ENCODE measurements around the gene FLT1.

FLT1 gene

GRCh38 chr13:28438598-28439334 lies 56.2 kb downstream of the FLT1 start:
- DNase-seq (ENCODE audit: low read depth, low spot score) = no peak
- no peak overlapping the region for H3K27ac ChIP-seq

GRCh38 chr13:28438067-28438466 lies 56.9 kb downstream of the FLT1 start:
- no peak overlapping the region for H3K27ac ChIP-seq
- no peak for DNase-seq (ENCODE audit: low read depth, low spot score)

- H3K27ac ChIP-seq = no peak overlapping the region
- no peak for DNase-seq (ENCODE audit: low read depth, low spot score)
Measured at GRCh38 chr13:28435917-28436316, 59.0 kb downstream of the FLT1 start.

DNA sequence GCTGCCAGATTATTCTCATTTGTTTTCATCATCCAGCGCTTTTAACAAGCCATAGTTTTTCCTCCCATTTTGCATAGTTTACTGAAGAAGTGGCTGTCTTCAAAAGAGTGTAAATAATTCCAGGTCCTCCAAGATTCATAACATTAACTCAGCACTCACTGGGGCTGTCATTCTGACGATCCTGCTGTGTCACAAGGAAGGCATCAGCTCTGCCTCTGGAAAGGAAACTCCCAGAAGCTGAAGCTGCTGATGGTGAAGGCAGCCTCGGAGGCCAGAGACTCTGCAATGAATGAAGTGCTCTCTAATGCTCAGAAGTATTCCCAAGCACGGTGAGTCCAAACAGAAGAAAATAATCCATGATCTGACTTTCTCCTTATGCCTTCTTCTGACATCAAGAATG lies 60.0 kb downstream of the FLT1 start:
- no peak for DNase-seq (ENCODE audit: low read depth, low spot score)
- no peak overlapping the region for H3K27ac ChIP-seq

GRCh38 chr13:28432816-28433560 lies 61.9 kb downstream of the FLT1 start:
- no peak for DNase-seq (ENCODE audit: low read depth, low spot score)
- H3K27ac ChIP-seq = no peak overlapping the region

DNA sequence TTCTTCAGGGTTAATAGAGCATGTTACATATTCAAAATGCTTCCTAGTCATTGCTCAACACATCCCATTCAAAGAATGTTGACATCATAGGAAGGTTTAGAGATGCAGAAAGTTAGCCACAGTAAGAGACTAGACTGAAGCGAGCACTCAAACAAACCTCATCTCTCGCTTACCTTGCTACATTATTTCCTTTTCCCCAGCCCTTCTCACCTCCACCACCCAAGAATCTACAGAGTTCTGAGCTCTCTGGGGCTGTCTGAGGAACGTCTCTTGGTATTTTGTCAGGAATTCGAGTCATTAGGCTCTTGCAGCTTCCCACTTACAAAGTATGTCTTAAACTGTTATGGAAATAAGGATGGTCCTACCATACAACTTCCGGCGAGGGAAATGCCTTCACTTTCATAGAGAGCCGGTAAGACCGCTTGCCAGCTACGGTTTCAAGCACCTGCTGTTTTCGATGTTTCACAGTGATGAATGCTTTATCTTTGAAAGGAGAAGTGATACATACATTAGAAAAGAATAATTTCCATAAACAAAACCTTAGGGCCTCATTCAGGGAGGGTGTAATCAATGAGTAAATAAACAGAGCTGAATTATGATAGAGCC lies 65.1 kb downstream of the FLT1 start:
- H3K27ac ChIP-seq = no peak overlapping the region
- DNase-seq (ENCODE audit: low read depth, low spot score) = no peak

DNA sequence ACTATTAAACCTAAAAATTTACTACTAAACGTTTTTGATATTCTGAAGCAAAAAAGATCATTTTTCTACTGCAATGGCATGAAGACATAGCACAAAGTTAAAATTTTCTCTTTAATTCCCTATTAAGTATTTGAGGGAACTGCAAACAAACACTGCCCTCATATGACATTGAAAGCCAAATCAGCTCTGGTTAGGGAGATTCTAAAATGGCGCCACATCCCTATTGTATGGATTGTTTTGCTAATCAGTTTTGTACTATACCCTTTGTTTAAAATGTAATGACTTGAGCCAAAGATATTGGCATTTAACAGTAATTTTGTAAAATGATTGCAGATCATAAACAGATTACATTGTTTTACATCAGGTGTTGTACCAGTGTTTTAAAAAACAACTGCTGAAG lies 65.8 kb downstream of the FLT1 start:
- no peak for DNase-seq (ENCODE audit: low read depth, low spot score)
- no peak overlapping the region for H3K27ac ChIP-seq

DNA sequence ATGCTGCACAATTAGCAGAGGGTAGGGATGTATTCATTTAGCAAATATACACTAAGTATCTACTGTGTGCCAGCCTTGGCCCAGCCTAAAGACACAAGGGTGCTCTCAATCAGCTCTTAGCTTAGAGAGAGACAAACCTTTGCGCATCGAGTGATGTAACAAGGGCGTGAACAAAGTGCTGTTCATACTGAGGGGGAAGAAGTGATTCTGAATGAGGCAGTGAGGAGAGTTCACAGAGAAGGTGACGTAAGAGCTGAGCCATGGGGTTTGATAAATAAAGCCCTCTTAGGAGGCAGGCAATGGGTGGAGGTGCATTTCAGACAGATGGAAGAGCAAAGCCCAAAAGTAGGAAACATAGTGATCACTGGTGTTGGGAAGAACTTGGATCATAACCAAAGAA lies 68.5 kb downstream of the FLT1 start:
- no peak for DNase-seq (ENCODE audit: low read depth, low spot score)
- no peak overlapping the region for H3K27ac ChIP-seq

DNA sequence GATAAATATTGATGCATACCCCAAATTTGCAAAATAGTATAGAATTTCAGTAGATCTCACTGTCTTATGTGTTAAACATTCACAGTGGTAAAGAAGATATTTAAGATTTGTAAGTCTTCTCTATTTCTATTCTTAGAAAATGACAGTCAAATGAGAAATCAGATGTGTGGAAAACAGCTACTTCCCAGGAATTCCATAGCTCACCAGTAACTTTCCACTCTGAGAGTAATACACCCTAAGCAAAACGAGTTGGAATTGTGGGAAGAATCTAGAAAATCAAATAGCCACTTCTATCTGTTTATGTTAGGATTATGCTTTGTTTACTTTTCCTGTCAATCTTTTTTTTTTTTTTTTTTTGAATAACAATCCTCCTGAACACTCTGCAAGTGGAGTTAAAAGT lies 69.1 kb downstream of the FLT1 start:
- no peak for DNase-seq (ENCODE audit: low read depth, low spot score)
- no peak overlapping the region for H3K27ac ChIP-seq

DNA sequence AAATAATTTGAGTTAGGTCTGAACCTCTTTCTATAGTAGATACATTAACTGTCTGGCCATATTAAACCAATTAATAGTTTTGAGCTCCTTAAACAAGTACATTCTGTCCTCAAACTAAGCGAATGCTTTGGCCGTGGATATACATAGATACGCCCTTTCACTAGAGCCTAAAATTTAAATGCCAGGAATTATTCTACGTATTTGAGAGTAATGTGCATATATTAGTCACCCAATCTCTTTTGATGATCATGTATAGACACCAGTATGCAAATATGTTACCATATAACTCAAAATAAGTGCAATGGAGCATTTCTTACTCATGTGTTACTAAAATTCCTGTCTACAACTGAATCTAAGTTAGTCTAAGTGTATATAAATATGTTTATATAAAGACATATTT lies 70.4 kb downstream of the FLT1 start:
- no peak for DNase-seq (ENCODE audit: low read depth, low spot score)

DNA sequence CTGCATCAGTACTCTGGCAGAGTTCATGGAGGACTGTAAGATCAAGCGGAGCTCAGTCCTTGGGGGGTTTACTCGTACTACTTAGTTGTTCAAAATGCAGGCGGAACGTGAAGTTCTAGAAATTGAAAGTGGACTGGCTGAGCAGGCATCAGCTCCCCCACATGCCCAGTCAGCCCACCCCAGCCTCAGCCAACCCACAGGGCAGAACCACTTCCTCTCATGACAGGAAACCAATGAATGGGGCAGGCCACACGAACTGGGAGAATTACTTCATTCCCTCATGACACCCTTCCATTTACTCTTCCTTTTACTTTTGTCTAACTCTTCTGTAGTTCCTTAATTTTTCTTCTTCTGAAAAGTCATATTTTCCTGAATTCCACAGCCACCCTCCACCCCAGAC lies 71.9 kb downstream of the FLT1 start:
- no peak overlapping the region for H3K27ac ChIP-seq
- DNase-seq (ENCODE audit: low read depth, low spot score) = no peak

More for the DNA sequence above, 70.4 kb downstream of the FLT1 start:
- H3K27ac ChIP-seq = no peak overlapping the region

- no peak for DNase-seq (ENCODE audit: low read depth, low spot score)
- H3K27ac ChIP-seq = no peak overlapping the region
Measured at GRCh38 chr13:28421676-28422410, 73.1 kb downstream of the FLT1 start.

GRCh38 chr13:28420704-28421103 lies 74.2 kb downstream of the FLT1 start:
- no peak overlapping the region for H3K27ac ChIP-seq

DNA sequence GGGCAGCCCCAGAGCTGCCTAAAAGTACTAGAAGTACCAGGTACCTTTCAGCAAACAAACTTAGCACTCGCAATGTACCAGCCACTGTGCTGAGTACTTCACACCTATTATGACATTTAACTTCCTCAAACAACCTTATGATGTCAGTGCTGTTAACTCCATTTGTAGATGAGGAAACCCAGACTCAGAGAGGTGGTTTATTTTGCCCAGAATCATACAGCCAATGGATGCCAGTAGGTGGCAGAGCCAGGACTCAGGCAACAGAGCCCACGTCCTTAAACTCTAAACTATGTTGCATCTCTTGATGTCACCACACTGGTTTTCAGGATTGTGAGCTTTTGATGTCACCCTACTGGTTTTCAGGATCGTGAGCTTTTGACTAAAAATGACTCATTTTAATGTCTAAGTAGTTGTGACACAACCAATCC lies 78.9 kb downstream of the FLT1 start:
- H3K27ac ChIP-seq = no peak overlapping the region
- no peak for DNase-seq (ENCODE audit: low read depth, low spot score)

More at GRCh38 chr13:28420704-28421103, 74.2 kb downstream of the FLT1 start:
- DNase-seq (ENCODE audit: low read depth, low spot score) = no peak

GRCh38 chr13:28413999-28414398 lies 80.9 kb downstream of the FLT1 start:
- DNase-seq (ENCODE audit: low read depth, low spot score) = no peak
- no peak overlapping the region for H3K27ac ChIP-seq

DNA sequence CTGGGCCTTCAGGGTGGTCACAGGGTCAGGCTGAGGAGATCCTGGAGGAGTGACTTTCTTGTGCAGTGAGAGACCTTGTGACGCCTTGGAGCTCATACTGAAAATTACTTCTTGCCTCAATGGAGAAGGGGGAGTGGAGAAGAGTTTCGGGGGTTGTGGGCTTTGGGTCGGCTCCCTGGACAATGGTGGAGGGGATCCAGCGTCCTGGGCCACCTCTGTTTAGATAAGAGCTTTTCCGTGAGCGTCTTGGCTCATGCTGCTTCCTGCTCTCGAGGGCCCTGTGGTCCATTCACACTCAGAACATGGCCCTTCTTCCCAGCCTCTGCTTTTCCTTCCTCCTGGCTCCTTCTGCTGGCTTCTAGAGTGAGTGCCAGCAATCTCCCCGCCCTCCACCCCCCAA lies 81.9 kb downstream of the FLT1 start:
- no peak overlapping the region for H3K27ac ChIP-seq
- no peak for DNase-seq (ENCODE audit: low read depth, low spot score)

GRCh38 chr13:28411831-28412353 lies 83.0 kb downstream of the FLT1 start:
- no peak overlapping the region for H3K27ac ChIP-seq
- DNase-seq (ENCODE audit: low read depth, low spot score) = no peak

DNA sequence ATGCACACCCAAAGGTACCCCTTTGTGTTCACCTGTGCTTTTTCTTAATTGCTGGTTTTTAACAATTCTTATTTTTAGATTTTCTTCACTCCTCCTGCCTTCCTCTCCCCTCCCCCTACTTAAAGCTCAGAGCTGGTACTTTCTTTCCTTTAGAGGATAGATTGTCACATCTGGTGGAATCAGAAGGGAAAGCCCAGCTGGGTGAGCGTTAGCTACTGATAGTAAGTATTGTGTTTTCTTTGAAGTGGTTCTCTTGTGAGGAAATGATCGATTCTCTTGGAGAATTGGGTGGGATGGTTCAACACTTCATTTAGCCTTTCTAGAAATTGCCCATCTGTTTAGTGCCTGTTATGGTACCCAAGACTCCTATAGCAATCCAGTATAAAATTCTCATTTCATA lies 84.8 kb downstream of the FLT1 start:
- DNase-seq (ENCODE audit: low read depth, low spot score) = no peak
- H3K27ac ChIP-seq = no peak overlapping the region

DNA sequence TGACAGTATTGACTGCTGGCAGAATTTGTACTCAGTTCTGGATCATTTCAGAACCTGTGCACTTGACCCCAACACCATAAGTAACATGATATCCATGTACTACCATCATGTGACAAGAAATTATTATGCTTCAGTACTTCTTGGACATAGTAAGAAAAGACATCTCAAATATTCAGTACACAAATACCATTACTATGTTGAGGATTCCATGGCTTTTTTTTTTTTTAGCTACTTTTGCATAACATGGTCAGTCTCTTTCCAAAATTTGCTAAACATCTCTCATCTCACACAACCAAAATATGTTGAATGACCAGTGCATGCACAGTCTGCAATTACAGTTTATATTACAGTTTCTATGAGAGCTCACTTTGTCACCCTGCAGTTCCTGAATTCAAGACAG lies 85.3 kb downstream of the FLT1 start:
- no peak overlapping the region for H3K27ac ChIP-seq
- no peak for DNase-seq (ENCODE audit: low read depth, low spot score)

DNA sequence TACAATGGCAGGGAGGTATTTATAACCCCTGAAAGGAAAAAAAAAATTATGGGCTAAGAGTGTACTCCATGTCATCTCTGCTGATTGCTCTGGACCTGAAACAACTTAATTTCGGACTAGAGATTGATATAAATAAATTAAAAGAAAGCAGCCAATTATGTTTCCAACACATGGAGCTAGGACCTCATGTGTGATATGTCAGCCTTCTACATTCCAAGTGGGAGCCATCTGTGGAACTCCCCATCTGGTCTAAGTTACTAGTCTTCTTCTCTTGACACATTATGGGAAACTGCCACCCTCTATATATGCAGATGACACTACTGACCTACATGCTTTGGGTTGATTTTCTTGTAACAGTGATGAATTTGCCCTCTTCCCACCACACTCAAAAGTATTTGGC lies 86.1 kb downstream of the FLT1 start:
- no peak overlapping the region for H3K27ac ChIP-seq
- DNase-seq (ENCODE audit: low read depth, low spot score) = no peak

Data from epithelial cell of prostate (primary cell).